Common myeloid progenitor, CD34-positive (primary cell): Measurements from ENCODE around the gene KAZN.

Source experiments
- CTCF ChIA-PET: fragments of 350-600 bp; sonication (Branson Sonifier 250); formaldehyde crosslinking; loops from one replicate; lab custom pipeline; 2021; ENCODE audit warnings: antibody characterized with exemption; lab: Charles Lee
- POLR2A ChIA-PET: fragments of 350-600 bp; sonication (Branson Sonifier 250); formaldehyde crosslinking; loops from one replicate; lab custom pipeline; 2021; ENCODE audit warnings: antibody characterized with exemption; lab: Charles Lee
- DNase-seq, 3 donors: peaks; one replicate each; pipeline versions ENCODE4 v3.0.0 to v3.0.0-alpha.2; 2013
- H3K27ac ChIP-seq, 2 experiments: 1 replicate in 1 of 2; 2 replicates in 1 of 2; pipeline ENCODE4 v1.7.0; 2013; ENCODE audit warnings: inconsistent platforms in 2 of 2, low read length in 2 of 2, mild to moderate bottlenecking in 2 of 2, low read depth in 1 of 2, moderate library complexity in 1 of 2; ENCODE audit not compliant: severe bottlenecking in 2 of 2, insufficient read depth in 1 of 2, poor library complexity in 1 of 2
- H3K27me3 ChIP-seq, 5 experiments: replicated peaks in 2 of 5; 1 replicate in 3 of 5; 2 replicates in 2 of 5; pipeline versions ENCODE4 v1.6.1 to v1.7.0; 2013; ENCODE audit warnings: low read length in 4 of 5, mild to moderate bottlenecking in 2 of 5, moderate library complexity in 2 of 5, inconsistent platforms in 1 of 5; ENCODE audit not compliant: insufficient read depth in 5 of 5, control insufficient read depth in 4 of 5
- H3K36me3 ChIP-seq, 4 experiments: 1 replicate in 2 of 4; 2 replicates in 2 of 4; pipeline versions ENCODE4 v1.6.1 to v1.7.0; 2013; ENCODE audit warnings: low read length in 3 of 4, control low read depth in 1 of 4, mild to moderate bottlenecking in 1 of 4; ENCODE audit not compliant: control insufficient read depth in 4 of 4, insufficient read depth in 4 of 4
- H3K4me1 ChIP-seq, 4 experiments: 1 replicate in 3 of 4; 2 replicates in 1 of 4; pipeline versions ENCODE4 v1.6.1 to v1.7.1; 2013; ENCODE audit warnings: low read length in 3 of 4, mild to moderate bottlenecking in 3 of 4, control low read depth in 1 of 4, inconsistent platforms in 1 of 4, moderate library complexity in 1 of 4; ENCODE audit not compliant: control insufficient read depth in 4 of 4, insufficient read depth in 4 of 4; ENCODE audit errors: control extremely low read depth in 1 of 4
- H3K4me3 ChIP-seq, 7 experiments: 1 replicate in 4 of 7; 2 replicates in 3 of 7; pipeline versions ENCODE4 v1.5.1 to v1.7.0; 2013; ENCODE audit warnings: mild to moderate bottlenecking in 7 of 7, low read length in 6 of 7, moderate library complexity in 6 of 7, inconsistent platforms in 2 of 7, low read depth in 2 of 7, control low read depth in 1 of 7; ENCODE audit not compliant: insufficient read depth in 4 of 7, control insufficient read depth in 1 of 7; ENCODE audit errors: extremely low read depth in 1 of 7
- H3K9me3 ChIP-seq, 5 experiments: 1 replicate in 4 of 5; 2 replicates in 1 of 5; pipeline versions ENCODE4 v1.6.1 to v1.7.1; 2013; ENCODE audit warnings: low read length in 4 of 5, mild to moderate bottlenecking in 2 of 5, inconsistent platforms in 1 of 5, low read depth in 1 of 5, moderate library complexity in 1 of 5; ENCODE audit not compliant: control insufficient read depth in 4 of 5, insufficient read depth in 2 of 5; ENCODE audit errors: control extremely low read depth in 1 of 5
- WGBS: methylation state at CpG from one replicate; pipeline ENCODE4 v1.1.5; 2013; ENCODE audit not compliant: insufficient coverage; 5-methylcytosine and 5-hydroxymethylcytosine counted together

Gene KAZN

DNA sequence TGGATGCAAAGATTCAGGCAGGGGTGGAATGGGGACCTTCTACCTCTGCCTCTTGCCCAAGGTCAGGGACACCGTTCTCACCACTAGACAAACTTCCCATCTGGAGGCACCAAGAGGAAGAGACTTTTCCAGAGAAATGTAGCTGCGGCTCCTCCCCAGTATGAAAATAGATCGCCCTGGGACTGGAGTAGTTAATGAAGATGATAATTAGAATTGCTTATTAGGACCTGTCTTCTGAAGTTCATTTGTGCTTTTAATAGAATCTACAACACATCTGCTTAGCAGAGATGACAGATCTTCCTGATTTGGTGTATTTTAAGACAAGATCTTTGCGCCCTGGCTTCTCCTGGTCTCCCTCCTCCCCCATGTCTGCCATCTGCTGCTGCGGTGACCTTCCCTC, 266.6 kb downstream of the KAZN start:
- Histone ChIP-seq H3K27ac (no peak overlapping the region), H3K9me3 (no peaks in the 10 kb centered on the region), H3K36me3 (no peaks in the 10 kb centered on the region), H3K4me1 (no peaks in the 10 kb centered on the region), H3K4me3 (no peak overlapping the region), H3K27me3 (peaks cover 0 to 16% (median 7%) of the 10 kb centered on the region in 5 experiments)
- CTCF ChIA-PET = no interaction called here
- DNase-seq = no peak
- POLR2A ChIA-PET = no interaction called here
- 93% methylated on average over 3 of the region's 5 CpGs for whole genome bisulfite sequencing

GRCh38 chr1:14866911-14867612, 268.6 kb downstream of the KAZN start:
- ChIA-PET CTCF (interaction anchor here (1.0 kb wide), 1 partner anchor 30 kb away, joined by 3 read pairs; no protein-coding TSS in a partner anchor), POLR2A (no interaction called here)
- no peak overlapping the region for H3K27ac ChIP-seq
- H3K27me3 ChIP-seq = peaks cover 0 to 22% (median 7%) of the 10 kb centered on the region in 5 experiments
- DNase-seq = no peak
- H3K9me3 ChIP-seq = no peaks in the 10 kb centered on the region
- no peaks in the 10 kb centered on the region for H3K4me1 ChIP-seq
- no peak overlapping the region for H3K4me3 ChIP-seq
- no peaks in the 10 kb centered on the region for H3K36me3 ChIP-seq
- WGBS = 76% methylated on average over 12 of the region's 14 CpGs

DNA sequence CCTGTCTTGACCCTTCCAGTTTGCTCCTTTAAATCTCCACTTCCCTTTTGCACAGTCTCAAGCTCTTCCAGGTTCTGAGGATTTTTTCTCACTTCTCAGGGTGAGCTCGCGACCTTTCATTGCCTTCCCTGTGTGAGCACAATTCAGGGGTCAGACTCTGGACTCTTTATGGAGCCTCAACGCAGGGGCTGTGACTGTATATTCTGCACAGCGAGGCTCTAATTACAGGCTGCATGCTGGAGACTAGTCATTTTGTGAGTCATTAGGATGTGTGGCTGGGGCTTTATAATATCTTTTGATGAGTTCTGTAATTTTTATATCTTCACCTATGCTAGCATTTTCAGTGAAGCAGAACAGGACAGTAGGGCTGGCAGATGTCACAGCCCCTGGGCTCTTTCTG, 270.7 kb downstream of the KAZN start:
- H3K4me1 ChIP-seq = no peaks in the 10 kb centered on the region
- no peak overlapping the region for H3K4me3 ChIP-seq
- CTCF ChIA-PET = interaction anchor here (1.4 kb wide), 1 partner anchor 91 kb away, joined by 5 read pairs; no protein-coding TSS in a partner anchor
- DNase-seq = no peak
- POLR2A ChIA-PET = no interaction called here
- WGBS = 54% methylated on average over 2 of the region's 4 CpGs
- H3K27ac ChIP-seq = no peak overlapping the region
- H3K36me3 ChIP-seq = no peaks in the 10 kb centered on the region
- peaks cover 0 to 35% (median 5%) of the 10 kb centered on the region in 5 experiments for H3K27me3 ChIP-seq
- H3K9me3 ChIP-seq = no peaks in the 10 kb centered on the region

DNA sequence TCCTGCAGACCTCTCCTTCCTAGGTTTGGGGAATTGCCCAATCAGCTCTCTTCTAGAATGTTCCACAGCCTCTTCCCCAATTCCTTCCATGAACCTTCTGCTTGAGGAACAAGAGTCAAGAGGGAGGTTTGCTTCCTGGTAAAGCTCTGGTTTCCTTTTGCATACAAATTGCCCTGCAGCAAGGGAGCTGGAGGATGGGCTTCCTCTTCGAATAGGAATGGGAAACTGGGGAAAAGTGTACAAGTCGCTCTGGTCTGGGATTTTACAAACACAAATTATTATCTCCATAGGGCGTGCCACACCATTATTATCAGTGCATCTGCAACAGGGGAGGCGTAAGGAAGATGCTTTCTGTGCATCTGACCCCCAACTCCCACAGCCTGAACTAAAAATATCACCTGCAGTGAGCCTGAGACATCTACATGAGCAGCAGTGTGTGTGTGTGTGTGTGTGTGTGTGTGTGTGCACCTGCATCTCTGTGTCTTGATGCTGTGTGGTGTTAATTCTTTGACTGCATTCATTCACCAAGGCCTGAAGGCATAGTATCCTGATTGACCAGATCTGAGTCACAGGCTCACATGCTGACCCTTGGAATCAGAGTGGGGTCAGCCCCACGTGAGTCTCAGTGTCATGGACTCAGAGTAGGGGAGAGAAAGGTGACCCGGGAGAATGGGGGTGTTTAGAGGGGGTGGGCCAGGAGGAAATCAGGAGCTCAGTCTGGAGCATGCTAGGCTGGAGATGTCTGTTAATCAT, 272.9 kb downstream of the KAZN start:
- POLR2A ChIA-PET = no interaction called here
- no peak for DNase-seq
- no peak overlapping the region for H3K4me3 ChIP-seq
- H3K27me3 ChIP-seq = peaks cover 0 to 51% (median 5%) of the 10 kb centered on the region in 5 experiments
- WGBS = 93% methylated on average over 4 of the region's 6 CpGs
- H3K4me1 ChIP-seq = no peaks in the 10 kb centered on the region
- CTCF ChIA-PET = no interaction called here
- H3K36me3 ChIP-seq = no peaks in the 10 kb centered on the region
- H3K9me3 ChIP-seq = no peaks in the 10 kb centered on the region
- H3K27ac ChIP-seq = no peak overlapping the region

DNA sequence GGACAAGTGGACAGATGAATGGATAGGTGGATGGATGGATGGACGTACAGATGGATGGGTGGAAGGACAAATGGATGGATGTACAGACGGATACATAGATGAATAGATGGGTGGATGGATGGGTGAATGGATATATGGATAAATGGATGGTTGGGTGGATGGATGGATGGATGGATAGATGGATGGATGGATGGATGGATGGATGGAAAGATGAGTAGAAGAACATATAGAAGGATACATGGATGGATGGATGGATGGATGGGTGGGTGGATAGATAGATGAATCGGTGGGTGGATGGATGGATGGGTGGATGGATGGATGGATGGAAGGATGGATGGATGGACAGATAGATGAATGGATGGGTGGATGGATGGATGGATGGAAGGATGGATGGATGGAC, 274.3 kb downstream of the KAZN start:
- H3K9me3 ChIP-seq = no peaks in the 10 kb centered on the region
- H3K4me1 ChIP-seq = peaks cover 0 to 5% (median 0%) of the 10 kb centered on the region in 4 experiments
- DNase-seq = no peak
- ChIA-PET CTCF (no interaction called here), POLR2A (no interaction called here)
- no peak overlapping the region for H3K27ac ChIP-seq
- no peak overlapping the region for H3K4me3 ChIP-seq
- 97% methylated on average over 3 of the region's 3 CpGs for WGBS
- H3K36me3 ChIP-seq = no peaks in the 10 kb centered on the region
- H3K27me3 ChIP-seq = peaks cover 0 to 50% (median 5%) of the 10 kb centered on the region in 5 experiments

GRCh38 chr1:14873677-14874076, 275.2 kb downstream of the KAZN start:
- Histone ChIP-seq H3K36me3 (no peaks in the 10 kb centered on the region), H3K27me3 (peaks cover 0 to 49% (median 7%) of the 10 kb centered on the region in 5 experiments), H3K4me1 (peaks cover 0 to 5% (median 0%) of the 10 kb centered on the region in 4 experiments), H3K4me3 (no peak overlapping the region), H3K27ac (no peak overlapping the region), H3K9me3 (no peaks in the 10 kb centered on the region)
- WGBS = 42% methylated on average over 4 of the region's 4 CpGs
- POLR2A ChIA-PET = no interaction called here
- peak in 2 of 3 donors; percentile 26 to 32 for DNase-seq
- CTCF ChIA-PET = no interaction called here
